ENCODE results near the gene SGPL1.

Gene SGPL1

GRCh38 chr10:70885481-70885880 is 69.7 kb downstream of the SGPL1 start:
- TF ChIP-seq TAF1 (IDR thresholded peaks at IDR 0.05; ENCODE audit: low read depth) (no peak), FOXM1 (IDR thresholded peaks at IDR 0.05; ENCODE audit: borderline replicate concordance, low read depth) (no peak), USF1 (IDR thresholded peaks at IDR 0.05) (no peak), REST (IDR thresholded peaks at IDR 0.05; ENCODE audit: low read depth) (no peak)

GRCh38 chr10:70885931-70886903 is 70.5 kb downstream of the SGPL1 start:
- TF ChIP-seq EP300 (IDR thresholded peaks at IDR 0.05; ENCODE audit: borderline replicate concordance) (no peak), NFIC (IDR thresholded peaks at IDR 0.05) (no peak), TCF12 (IDR thresholded peaks at IDR 0.05; ENCODE audit: low read depth) (no peak), EGR1 (IDR thresholded peaks at IDR 0.05) (no peak), RAD21 (IDR thresholded peaks at IDR 0.05; ENCODE audit: low read depth) (no peak), ZBTB7A (IDR thresholded peaks at IDR 0.05; ENCODE audit: low read depth) (no peak), MAX (IDR thresholded peaks at IDR 0.05) (no peak), TAF1 (IDR thresholded peaks at IDR 0.05; ENCODE audit: low read depth) (no peak), USF1 (IDR thresholded peaks at IDR 0.05) (no peak), CREB1 (IDR thresholded peaks at IDR 0.05; ENCODE audit: low read depth) (no peak), REST (IDR thresholded peaks at IDR 0.05; ENCODE audit: low read depth) (no peak), TEAD4 (IDR thresholded peaks at IDR 0.05) (no peak), FOXM1 (IDR thresholded peaks at IDR 0.05; ENCODE audit: borderline replicate concordance, low read depth) (no peak), CEBPB (IDR thresholded peaks at IDR 0.05) (no peak), YY1 (IDR thresholded peaks at IDR 0.05; ENCODE audit: low read depth) (no peak)

GRCh38 chr10:70886921-70887665 is 71.3 kb downstream of the SGPL1 start:
- TF ChIP-seq YY1 (IDR thresholded peaks at IDR 0.05; ENCODE audit: low read depth) (no peak), CREB1 (IDR thresholded peaks at IDR 0.05; ENCODE audit: low read depth) (no peak)

- TF ChIP-seq TAF1 (IDR thresholded peaks at IDR 0.05; ENCODE audit: low read depth) (peak; percentile 36; the same call in 1 of the 2 replicates), TCF12 (IDR thresholded peaks at IDR 0.05; ENCODE audit: low read depth) (0 out of 2 replicates have a peak, but pooled peaks have one; percentile 14), FOXM1 (IDR thresholded peaks at IDR 0.05; ENCODE audit: borderline replicate concordance, low read depth) (no peak), EGR1 (IDR thresholded peaks at IDR 0.05) (peak; percentile 51; the same call in 1 of the 2 replicates), MAX (IDR thresholded peaks at IDR 0.05) (peak; percentile 64), YY1 (IDR thresholded peaks at IDR 0.05; ENCODE audit: low read depth) (no peak), ZBTB7A (IDR thresholded peaks at IDR 0.05; ENCODE audit: low read depth) (peak; percentile 70; the same call in 1 of the 2 replicates)
Measured at GRCh38 chr10:70887804-70888800, 72.4 kb downstream of the SGPL1 start, which contains the start of gene PCBD1. PCBD1 (minus strand) TSS chr10:70888565; CDS start chr10:70888533, 32 bp downstream.

GRCh38 chr10:70889291-70889690 is 73.5 kb downstream of the SGPL1 start:
- TF ChIP-seq TAF1 (IDR thresholded peaks at IDR 0.05; ENCODE audit: low read depth) = no peak
- TF ChIP-seq CEBPB (IDR thresholded peaks at IDR 0.05) = no peak
- no peak for TF ChIP-seq RAD21 (IDR thresholded peaks at IDR 0.05; ENCODE audit: low read depth)

Measured in Ishikawa (cell line).